ENCODE results near the gene OMA1. TPM values are rescaled to one million over a fixed set of nuclear protein-coding genes. Genes with fewer than 3 reads are reported as not detected.

Gene OMA1
- total RNA-seq, 4 donors from 2014 or later, result 50.6 to 67.6 (median 58.5) TPM

DNA sequence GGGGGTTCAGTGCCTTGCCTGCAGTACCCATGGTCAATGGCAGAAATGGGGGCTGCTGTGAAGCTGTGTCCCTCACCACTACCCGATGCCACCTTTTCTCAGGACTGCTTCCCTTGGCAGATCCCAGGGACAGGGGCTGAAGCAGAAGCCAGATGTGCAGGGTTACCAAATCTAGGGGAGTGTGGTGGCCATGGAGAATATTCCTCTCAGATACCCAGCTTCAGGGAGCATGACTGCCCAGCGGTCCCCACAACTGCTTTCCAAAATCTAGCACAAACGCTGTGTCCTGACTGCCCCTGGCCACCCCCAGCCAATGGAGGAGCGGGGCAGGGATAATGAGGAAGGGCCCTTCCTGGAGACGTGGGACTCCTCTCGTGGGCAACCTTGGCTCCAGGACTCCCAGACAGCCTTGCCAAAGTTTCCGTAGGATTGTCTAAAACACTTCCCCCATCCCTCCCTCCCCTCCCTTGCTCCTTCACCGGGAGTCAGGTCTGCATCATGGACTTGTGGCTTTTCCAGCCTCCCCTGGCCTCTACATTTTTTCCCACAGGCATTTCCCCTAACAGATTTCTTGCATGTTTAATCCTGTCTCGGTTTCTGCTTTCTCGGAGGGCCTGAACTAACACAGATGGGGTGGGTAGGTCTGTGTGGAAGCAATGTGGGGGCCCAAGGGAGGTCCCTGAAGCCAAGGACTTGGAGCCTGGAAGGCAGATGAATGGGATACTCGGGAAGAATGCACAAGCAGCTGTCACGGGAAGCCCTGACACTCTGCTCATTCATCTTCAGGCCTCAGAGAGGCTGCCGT is 80.5 kb downstream of the OMA1 start:
- WGBS, 2 donors, result 72 to 75% methylated on average over 13 of the region's 13 CpGs
- no peak for DNase-seq
- H3K4me1 ChIP-seq, result no peaks in the 10 kb centered on the region
- no peaks in the 10 kb centered on the region for H3K9me3 ChIP-seq
- intact Hi-C loops (cut with DNase I), result no loop called here
- H3K4me3 ChIP-seq (replicated peaks in 1 of 3), result no peak overlapping the region
- H3K27me3 ChIP-seq, result no peaks in the 10 kb centered on the region
- peaks cover 0 to 4% of the 10 kb centered on the region in 2 donors for H3K36me3 ChIP-seq
- no peak overlapping the region for H3K27ac ChIP-seq
- TF ChIP-seq POLR2A (IDR thresholded peaks at IDR 0.05) (no peak), CTCF (IDR thresholded peaks at IDR 0.05) (no peak)

- no peak overlapping the region for H3K4me3 ChIP-seq (replicated peaks in 1 of 3)
- no peak overlapping the region for H3K27ac ChIP-seq
- TF ChIP-seq POLR2A (IDR thresholded peaks at IDR 0.05) (no peak), CTCF (IDR thresholded peaks at IDR 0.05) (no peak)
- no peaks in the 10 kb centered on the region for H3K27me3 ChIP-seq
- peaks cover 0 to 4% of the 10 kb centered on the region in 2 donors for H3K36me3 ChIP-seq
- intact Hi-C loops (cut with DNase I), result no loop called here
- H3K4me1 ChIP-seq, result no peaks in the 10 kb centered on the region
- H3K9me3 ChIP-seq, result no peaks in the 10 kb centered on the region
- WGBS, 2 donors, result 79 to 87% methylated on average over 6 of the region's 6 CpGs
- no peak for DNase-seq
Measured at GRCh38 chr1:58465176-58465575, 81.3 kb downstream of the OMA1 start.

DNA sequence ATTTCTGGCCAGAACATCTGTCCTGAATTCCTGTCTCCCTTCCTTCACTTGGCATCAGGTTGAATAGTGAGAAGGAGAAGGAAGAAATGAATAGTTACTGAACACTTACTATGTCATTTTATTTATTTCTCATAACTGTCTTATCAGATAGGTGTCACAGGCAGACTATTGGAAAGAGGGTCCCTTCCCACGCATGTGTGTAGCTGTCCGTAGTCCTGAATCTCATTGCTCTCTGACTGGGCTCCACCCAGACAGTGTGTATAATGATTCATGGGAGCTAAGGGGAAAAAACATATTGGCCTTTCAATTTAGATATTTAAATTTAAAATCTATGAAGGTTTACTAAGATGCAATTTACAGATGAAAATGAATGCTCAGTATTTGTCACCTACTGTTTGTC is 86.1 kb downstream of the OMA1 start:
- no peaks in the 10 kb centered on the region for H3K36me3 ChIP-seq
- WGBS, 2 donors, result 41 to 54% methylated on average over 2 of the region's 2 CpGs
- H3K9me3 ChIP-seq, result no peaks in the 10 kb centered on the region
- no peak overlapping the region for H3K4me3 ChIP-seq (replicated peaks in 1 of 3)
- DNase-seq, result no peak
- TF ChIP-seq CTCF (IDR thresholded peaks at IDR 0.05) (no peak), POLR2A (IDR thresholded peaks at IDR 0.05) (no peak)
- no peaks in the 10 kb centered on the region for H3K27me3 ChIP-seq
- no peak overlapping the region for H3K27ac ChIP-seq
- intact Hi-C loops (cut with DNase I), result no loop called here
- H3K4me1 ChIP-seq, result no peaks in the 10 kb centered on the region

DNA sequence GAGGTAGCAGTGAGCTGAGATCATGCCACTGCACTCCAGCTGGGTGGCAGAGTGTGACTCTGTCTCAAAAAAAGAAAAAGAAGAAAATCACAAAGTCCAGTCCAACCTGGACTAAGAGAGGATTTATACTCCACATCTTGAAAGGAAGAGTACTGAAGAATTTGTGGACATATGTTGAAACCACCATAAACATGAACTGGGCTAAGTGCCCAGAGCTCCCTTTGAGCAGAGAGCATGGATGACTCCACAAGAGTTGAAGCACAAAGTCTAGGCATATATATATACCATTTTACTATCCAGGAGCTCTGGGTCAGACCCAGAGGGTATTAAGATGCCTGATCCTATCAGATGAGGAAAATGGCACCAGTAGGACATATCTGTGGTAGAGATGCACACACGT is 86.6 kb downstream of the OMA1 start:
- H3K9me3 ChIP-seq, result no peaks in the 10 kb centered on the region
- H3K36me3 ChIP-seq, result no peaks in the 10 kb centered on the region
- no peak overlapping the region for H3K27ac ChIP-seq
- no peak for DNase-seq
- TF ChIP-seq CTCF (IDR thresholded peaks at IDR 0.05) (no peak), POLR2A (IDR thresholded peaks at IDR 0.05) (no peak)
- H3K4me1 ChIP-seq, result no peaks in the 10 kb centered on the region
- H3K27me3 ChIP-seq, result no peaks in the 10 kb centered on the region
- intact Hi-C loops (cut with DNase I), result no loop called here
- WGBS, 2 donors, result 67 to 92% methylated on average over 1 of the region's 1 CpG
- no peak overlapping the region for H3K4me3 ChIP-seq (replicated peaks in 1 of 3)

DNA sequence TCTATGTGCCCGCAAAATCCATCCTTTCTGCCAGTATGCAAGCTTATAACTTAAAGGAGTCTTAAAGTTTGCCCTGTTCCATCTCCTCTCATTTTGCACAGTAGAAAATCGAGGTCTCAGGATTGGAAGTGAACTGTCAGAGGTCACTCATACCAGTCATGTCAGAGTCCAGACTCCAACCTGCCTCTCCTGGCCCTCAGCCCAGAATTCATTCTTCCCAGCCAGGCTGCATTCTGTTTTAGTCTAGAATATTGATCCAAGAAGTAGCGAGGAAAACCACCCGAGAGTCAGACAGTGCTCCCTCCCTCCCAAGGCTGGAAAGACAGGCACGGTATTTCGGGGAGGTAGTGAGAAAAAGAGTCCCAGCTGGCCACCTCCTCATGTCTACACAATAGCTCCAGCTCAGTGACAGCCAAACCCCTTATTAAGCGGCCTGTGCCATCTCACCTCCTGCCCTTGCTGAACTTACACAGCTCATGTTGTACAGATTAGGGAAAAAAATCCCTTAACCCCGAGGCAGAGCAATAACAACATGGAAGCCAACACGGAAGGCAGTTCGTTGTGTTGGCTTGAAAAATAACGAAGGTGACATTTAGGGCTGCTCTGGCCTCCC is 89.4 kb downstream of the OMA1 start:
- no peak for DNase-seq
- 70 to 79% methylated on average over 11 of the region's 11 CpGs for WGBS, 2 donors
- Histone ChIP-seq H3K27ac (no peak overlapping the region), H3K4me3 (replicated peaks in 1 of 3) (no peak overlapping the region), H3K27me3 (no peaks in the 10 kb centered on the region), H3K4me1 (no peaks in the 10 kb centered on the region), H3K36me3 (no peaks in the 10 kb centered on the region), H3K9me3 (no peaks in the 10 kb centered on the region)
- no peak for TF ChIP-seq CTCF (IDR thresholded peaks at IDR 0.05)
- no peak for TF ChIP-seq POLR2A (IDR thresholded peaks at IDR 0.05)
- intact Hi-C loops (cut with DNase I), result no loop called here

All from thyroid gland (tissue), 4 donors.